Body of pancreas (tissue), 4 donors: ENCODE data around the gene TSPOAP1.

Source experiments
- POLR2A ChIP-seq, 3 donors: fragments of 450-650 bp; IDR thresholded peaks; one replicate each; pipeline ENCODE4 v1.6.1; 2016; ENCODE audit warnings: antibody characterized with exemption in 3 of 3, mild to moderate bottlenecking in 2 of 3
- TF ChIP-seq, protein P1 (sequence below), 7 experiments: fragments of 450-650 bp in 4 of 7; fragments of 200-600 bp in 3 of 7; sonication (generic) in 3 of 7; IDR thresholded peaks; one replicate each; pipeline ENCODE4 v1.5.1; 2016 to 2019; ENCODE audit warnings: antibody characterized with exemption in 7 of 7

DNA sequence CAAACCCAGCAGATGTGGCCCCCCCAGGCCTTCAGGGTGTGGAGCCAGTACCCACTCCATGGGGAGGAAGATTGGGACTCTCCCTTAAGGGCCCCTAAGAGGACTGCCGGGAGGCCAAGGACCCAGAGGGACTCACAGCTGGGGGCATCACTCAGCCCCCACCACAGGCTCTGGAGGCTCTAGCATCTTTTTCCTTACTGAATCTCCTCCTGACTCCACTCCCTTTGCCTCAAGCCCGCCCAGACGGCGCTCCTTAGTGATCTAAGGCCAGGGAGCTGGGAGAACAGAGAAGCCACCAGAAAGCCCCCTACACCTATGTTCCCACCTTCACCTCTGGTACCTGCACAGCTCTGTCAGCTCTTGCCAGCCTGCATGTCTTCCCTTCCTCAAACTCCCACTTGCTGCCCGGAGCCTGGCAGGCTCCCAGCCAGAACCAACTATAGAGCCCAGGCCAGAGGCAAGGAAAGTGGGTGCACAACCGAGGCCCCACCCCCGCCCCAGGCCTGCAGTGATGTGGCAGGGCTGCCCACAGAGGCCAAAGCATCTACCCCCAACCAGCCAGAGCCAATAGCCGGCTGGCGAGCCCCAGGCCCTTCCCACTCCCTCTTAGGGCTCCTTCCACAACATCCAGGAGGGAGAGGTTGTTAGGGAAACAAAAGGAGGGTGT lies 25.5 kb downstream of the TSPOAP1 start:
- TF ChIP-seq, protein P1, sequence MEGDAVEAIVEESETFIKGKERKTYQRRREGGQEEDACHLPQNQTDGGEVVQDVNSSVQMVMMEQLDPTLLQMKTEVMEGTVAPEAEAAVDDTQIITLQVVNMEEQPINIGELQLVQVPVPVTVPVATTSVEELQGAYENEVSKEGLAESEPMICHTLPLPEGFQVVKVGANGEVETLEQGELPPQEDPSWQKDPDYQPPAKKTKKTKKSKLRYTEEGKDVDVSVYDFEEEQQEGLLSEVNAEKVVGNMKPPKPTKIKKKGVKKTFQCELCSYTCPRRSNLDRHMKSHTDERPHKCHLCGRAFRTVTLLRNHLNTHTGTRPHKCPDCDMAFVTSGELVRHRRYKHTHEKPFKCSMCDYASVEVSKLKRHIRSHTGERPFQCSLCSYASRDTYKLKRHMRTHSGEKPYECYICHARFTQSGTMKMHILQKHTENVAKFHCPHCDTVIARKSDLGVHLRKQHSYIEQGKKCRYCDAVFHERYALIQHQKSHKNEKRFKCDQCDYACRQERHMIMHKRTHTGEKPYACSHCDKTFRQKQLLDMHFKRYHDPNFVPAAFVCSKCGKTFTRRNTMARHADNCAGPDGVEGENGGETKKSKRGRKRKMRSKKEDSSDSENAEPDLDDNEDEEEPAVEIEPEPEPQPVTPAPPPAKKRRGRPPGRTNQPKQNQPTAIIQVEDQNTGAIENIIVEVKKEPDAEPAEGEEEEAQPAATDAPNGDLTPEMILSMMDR (IDR thresholded peaks at IDR 0.05): no peak
- TF ChIP-seq POLR2A (IDR thresholded peaks at IDR 0.05): no peak
